Keratinocyte (primary cell): ENCODE measurements around the gene PRR18. TPM values are rescaled to one million over a fixed set of nuclear protein-coding genes. Genes with fewer than 3 reads are reported as not detected.

ENCODE experiments used
- DNase-seq: peaks from one replicate; pipeline ENCODE4 v3.0.0-alpha.2; 2011; ENCODE audit warnings: low read depth, missing footprints, low spot score
- FAIRE-seq: peaks from 2 replicates; lab custom pipeline; 2011; peaks lifted over from hg19 to GRCh38; lab: Jason Lieb, UNC
- H2AFZ ChIP-seq: 2 replicates; pipeline ENCODE4 v1.6.0; 2012; ENCODE audit warnings: low read length, control low read depth, inconsistent platforms; ENCODE audit not compliant: control insufficient read depth
- H3K27ac ChIP-seq: 2 replicates; pipeline ENCODE4 v1.5.1; 2011; ENCODE audit warnings: low read length; ENCODE audit not compliant: control insufficient read depth, insufficient read depth
- H3K27me3 ChIP-seq: 3 replicates; pipeline ENCODE4 v1.6.0; 2011; ENCODE audit warnings: low read length; ENCODE audit not compliant: control insufficient read depth, insufficient read depth; ENCODE audit errors: extremely low read depth
- H3K36me3 ChIP-seq, 2 experiments: 2 replicates in 1 of 2; 3 replicates in 1 of 2; pipeline ENCODE4 v1.5.1; 2011; ENCODE audit warnings: low read length in 2 of 2, mild to moderate bottlenecking in 1 of 2; ENCODE audit not compliant: control insufficient read depth in 2 of 2, insufficient read depth in 2 of 2; ENCODE audit errors: extremely low read depth in 1 of 2
- H3K4me1 ChIP-seq: 3 replicates; pipeline ENCODE4 v1.5.1; 2011; ENCODE audit warnings: low read length; ENCODE audit not compliant: control insufficient read depth, insufficient read depth; ENCODE audit errors: extremely low read depth
- H3K4me2 ChIP-seq: 3 replicates; pipeline ENCODE4 v1.6.0; 2011; ENCODE audit warnings: low read depth, low read length; ENCODE audit not compliant: control insufficient read depth, insufficient read depth; ENCODE audit errors: extremely low read depth
- H3K4me3 ChIP-seq, 3 experiments: fragments of 200-600 bp in 1 of 3; sonication (generic) in 1 of 3; 2 replicates in 2 of 3; 3 replicates in 1 of 3; pipeline ENCODE4 v1.5.1; 2011 to 2016; ENCODE audit warnings: low read length in 3 of 3, mild to moderate bottlenecking in 3 of 3, control low read depth in 2 of 3, inconsistent platforms in 1 of 3, low read depth in 1 of 3, mixed read lengths in 1 of 3, mixed run types in 1 of 3, moderate library complexity in 1 of 3; ENCODE audit not compliant: control insufficient read depth in 2 of 3, insufficient read depth in 2 of 3; ENCODE audit errors: extremely low read depth in 1 of 3
- H3K79me2 ChIP-seq: 2 replicates; pipeline ENCODE4 v1.6.0; 2012; ENCODE audit warnings: low read length; ENCODE audit not compliant: control insufficient read depth, insufficient read depth
- H3K9ac ChIP-seq: 3 replicates; pipeline ENCODE4 v1.6.0; 2011; ENCODE audit warnings: low read length; ENCODE audit not compliant: control insufficient read depth, insufficient read depth; ENCODE audit errors: extremely low read depth
- H3K9me1 ChIP-seq: 3 replicates; pipeline ENCODE4 v1.6.0; 2011; ENCODE audit warnings: low read length; ENCODE audit not compliant: control insufficient read depth, insufficient read depth; ENCODE audit errors: extremely low read depth
- H3K9me3 ChIP-seq: 2 replicates; pipeline ENCODE4 v1.5.1; 2012; ENCODE audit warnings: low read depth, low read length; ENCODE audit not compliant: control insufficient read depth
- H4K20me1 ChIP-seq: 3 replicates; pipeline ENCODE4 v1.6.0; 2011; ENCODE audit warnings: low read length; ENCODE audit not compliant: control insufficient read depth, insufficient read depth; ENCODE audit errors: extremely low read depth
- CTCF ChIP-seq, 3 experiments: IDR thresholded peaks in 1 of 3; conservative IDR thresholded peaks in 1 of 3; optimal IDR thresholded peaks in 1 of 3; 2 replicates in 2 of 3; 3 replicates in 1 of 3; pipeline versions ENCODE3 to v1.5.1; 2011; ENCODE audit warnings: low read length in 3 of 3, mild to moderate bottlenecking in 3 of 3, moderate library complexity in 2 of 3, control low read depth in 1 of 3, inconsistent platforms in 1 of 3; ENCODE audit not compliant: insufficient read depth in 2 of 3; ENCODE audit errors: extremely low read depth in 1 of 3
- EZH2 ChIP-seq: IDR thresholded peaks from one replicate; pipeline ENCODE4 v1.6.1; 2012; ENCODE audit warnings: inconsistent platforms, mild to moderate bottlenecking, low read length, moderate library complexity
- dilution Hi-C: fragments of 300-500 bp; cut with MboI; formaldehyde crosslinking; loops from one replicate; pipeline ENCODE4 v1.7.0; 2020; ENCODE audit warnings: low sequenced_read_pairs; ENCODE audit not compliant: extremely low pct_ligation_motif_present
- polyA plus RNA-seq, 5 experiments: library from polyadenylated mRNA; depleted of rRNA in 3 of 5; stranded (reverse) in 3 of 5; stranded (forward) in 1 of 5; unstranded in 1 of 5; fragments of >200 nt; gene quantifications; 1 replicate in 1 of 5; 2 replicates in 3 of 5; 3 replicates in 1 of 5; pipeline versions ENCODE4 v1.2.1 to v1.2.3, GENCODE V29; 2011 to 2012; ENCODE audit warnings: missing spikeins in 2 of 5, low read depth in 1 of 5, low replicate concordance in 1 of 5

The PRR18 gene
- polyA plus RNA-seq, 1 donor (not counting 4 experiments of a cell fraction or from before 2014, with no cell fraction given): not detected

DNA sequence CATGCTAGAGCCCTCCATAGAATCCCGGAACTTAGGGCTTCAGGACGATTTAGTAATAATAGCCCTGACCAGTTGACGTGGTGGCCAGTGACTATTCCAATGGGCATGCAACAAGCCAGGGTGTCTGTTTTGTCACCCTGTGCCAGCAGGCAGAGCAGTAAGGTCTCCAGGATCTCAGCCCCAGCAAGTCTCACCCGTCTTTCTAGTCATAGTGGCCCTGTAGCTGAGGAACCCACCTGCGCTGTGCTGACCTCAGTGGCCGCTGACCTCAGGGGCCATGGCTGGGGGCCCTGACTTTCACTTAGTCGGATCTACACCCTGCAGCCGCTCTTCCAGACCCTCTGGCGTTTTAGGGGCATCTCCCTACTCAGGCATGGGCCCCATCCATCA, 36.8 kb downstream of the PRR18 start:
- Histone ChIP-seq H3K4me2 (no peak overlapping the region), H3K27me3 (peaks cover 5% of the 10 kb centered on the region), H3K4me3 (no peak overlapping the region), H3K9me3 (no peaks in the 10 kb centered on the region), H3K27ac (no peak overlapping the region), H3K9me1 (no peaks in the 10 kb centered on the region), H3K9ac (no peak overlapping the region), H3K4me1 (no peaks in the 10 kb centered on the region), H3K36me3 (no peaks in the 10 kb centered on the region), H3K79me2 (no peaks in the 10 kb centered on the region), H4K20me1 (no peaks in the 10 kb centered on the region), H2AFZ (no peak overlapping the region)
- dilution Hi-C loops: no loop called here
- FAIRE-seq (no peak), DNase-seq (no peak)
- TF ChIP-seq CTCF (optimal IDR thresholded peaks at IDR 0.05 in 1 of 3, IDR thresholded peaks at IDR 0.05 in 1 of 3, conservative IDR thresholded peaks at IDR 0.05 in 1 of 3; ENCODE audit: extremely low read depth in 1 of 3, insufficient read depth in 2 of 3, low read length in 3 of 3) (no peak), EZH2 (no peak)

DNA sequence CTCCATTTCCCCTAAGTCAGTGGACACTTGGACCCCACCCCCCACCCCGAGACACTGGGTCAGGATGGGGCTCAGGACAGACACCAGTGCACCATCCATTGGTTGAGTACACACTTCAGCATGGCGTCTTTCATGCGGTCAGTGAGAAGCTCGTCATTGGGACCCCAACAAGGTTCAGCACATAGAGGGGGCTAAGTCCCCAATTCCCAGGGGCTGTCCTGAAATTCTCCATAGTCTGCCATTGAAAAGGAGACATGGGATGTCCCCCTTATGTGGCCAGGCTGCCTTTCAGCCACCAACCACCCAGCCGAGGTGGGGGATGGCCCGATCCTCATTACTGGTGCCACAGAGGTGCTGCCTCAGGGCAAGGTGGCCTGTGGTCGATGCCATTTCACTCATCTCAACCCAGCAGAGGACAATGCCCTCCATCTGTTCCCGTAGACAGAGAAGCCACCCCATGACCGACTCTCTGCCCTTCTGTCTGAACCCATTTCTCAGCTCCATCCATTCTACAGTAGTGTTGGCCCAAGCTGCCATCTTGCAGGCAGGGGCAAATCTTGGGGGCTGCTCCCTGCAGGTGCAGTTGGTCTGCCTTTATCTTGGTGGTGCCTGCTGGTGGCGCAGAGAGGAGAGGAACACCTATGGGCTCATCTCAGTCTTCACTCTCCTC, 37.4 kb downstream of the PRR18 start:
- no peaks in the 10 kb centered on the region for H3K36me3 ChIP-seq
- no peak for TF ChIP-seq EZH2
- no peak for TF ChIP-seq CTCF (optimal IDR thresholded peaks at IDR 0.05 in 1 of 3, IDR thresholded peaks at IDR 0.05 in 1 of 3, conservative IDR thresholded peaks at IDR 0.05 in 1 of 3; ENCODE audit: extremely low read depth in 1 of 3, insufficient read depth in 2 of 3, low read length in 3 of 3)
- peaks cover 5% of the 10 kb centered on the region for H3K27me3 ChIP-seq
- dilution Hi-C loops: no loop called here
- no peak overlapping the region for H2AFZ ChIP-seq
- H3K4me2 ChIP-seq: no peak overlapping the region
- no peaks in the 10 kb centered on the region for H4K20me1 ChIP-seq
- no peaks in the 10 kb centered on the region for H3K4me1 ChIP-seq
- FAIRE-seq (no peak), DNase-seq (no peak)
- no peaks in the 10 kb centered on the region for H3K9me1 ChIP-seq
- no peaks in the 10 kb centered on the region for H3K9me3 ChIP-seq
- no peak overlapping the region for H3K4me3 ChIP-seq
- H3K27ac ChIP-seq: no peak overlapping the region
- no peak overlapping the region for H3K9ac ChIP-seq
- H3K79me2 ChIP-seq: no peaks in the 10 kb centered on the region
